ENCODE results near the gene USPL1. TPM values are rescaled to one million over a fixed set of nuclear protein-coding genes. Genes with fewer than 3 reads are reported as not detected.
"Not testable (repeated sequence)": the region's sequence is repeated elsewhere in the genome, so short reads cannot be mapped to it uniquely, and the experiment has no call there.

Gene USPL1
- total and polyA plus RNA-seq, 4 experiments from 2014 or later: 13.5 to 31.8 (median 22.7) TPM

GRCh38 chr13:30638301-30638700 lies 20.6 kb downstream of the USPL1 start:
- peaks cover 0 to 2% (median 0%) of the 10 kb centered on the region in 8 donors for H3K9me3 Mint-ChIP-seq
- POLR2A ChIA-PET (ENCODE audit: partially characterized antibody): no interaction called here
- Histone ChIP-seq H3K4me1 (ENCODE audit: insufficient read depth, low read length) (peaks cover 41% of the 10 kb centered on the region), H3K27ac (ENCODE audit: low read depth, low read length) (no peak overlapping the region), H3K4me3 (ENCODE audit: low read length in 2 of 2) (no peak overlapping the region), H3K36me3 (ENCODE audit: insufficient read depth, low read length) (peaks cover 28% of the 10 kb centered on the region), H3K27me3 (ENCODE audit: insufficient read depth, low read length) (no peaks in the 10 kb centered on the region), H3K9me3 (ENCODE audit: control insufficient read depth in 1 of 2, low read length in 2 of 2) (no peaks in the 10 kb centered on the region)
- no peak for DNase-seq
- no peak overlapping the region for H3K4me3 Mint-ChIP-seq
- intact Hi-C loops (cut with micrococcal nuclease): no loop called here
- peak overlapping the region in 4 of 7 donors; percentile 0 to 55 (median 6) for H3K27ac Mint-ChIP-seq
- peaks cover 32 to 61% (median 44%) of the 10 kb centered on the region in 4 donors for H3K4me1 Mint-ChIP-seq
- peaks cover 52 to 75% of the 10 kb centered on the region in 2 donors for H3K36me3 Mint-ChIP-seq
- CTCF ChIA-PET (ENCODE audit: partially characterized antibody): no interaction called here
- no peaks in the 10 kb centered on the region for H3K27me3 Mint-ChIP-seq

GRCh38 chr13:30639671-30640070 lies 22.0 kb downstream of the USPL1 start:
- H3K4me1 ChIP-seq (ENCODE audit: insufficient read depth, low read length): peaks cover 28% of the 10 kb centered on the region
- intact Hi-C loops (cut with micrococcal nuclease): no loop called here
- no peaks in the 10 kb centered on the region for H3K9me3 Mint-ChIP-seq
- no peak overlapping the region for H3K4me3 ChIP-seq (ENCODE audit: low read length in 2 of 2)
- peak overlapping the region in 2 of 7 donors; percentile 4 to 25 for H3K27ac Mint-ChIP-seq
- no peak overlapping the region for H3K27ac ChIP-seq (ENCODE audit: low read depth, low read length)
- H3K27me3 Mint-ChIP-seq: no peaks in the 10 kb centered on the region
- H3K9me3 ChIP-seq (ENCODE audit: control insufficient read depth in 1 of 2, low read length in 2 of 2): no peaks in the 10 kb centered on the region
- POLR2A ChIA-PET (ENCODE audit: partially characterized antibody): interaction anchor here (1.4 kb wide), 1 partner anchor 22 kb away, joined by 5 read pairs; the partner anchor contains the start of gene USPL1
- H3K27me3 ChIP-seq (ENCODE audit: insufficient read depth, low read length): no peaks in the 10 kb centered on the region
- H3K4me3 Mint-ChIP-seq: no peak overlapping the region
- peaks cover 26 to 51% (median 37%) of the 10 kb centered on the region in 4 donors for H3K4me1 Mint-ChIP-seq
- H3K36me3 ChIP-seq (ENCODE audit: insufficient read depth, low read length): peaks cover 28% of the 10 kb centered on the region
- CTCF ChIA-PET (ENCODE audit: partially characterized antibody): no interaction called here
- peaks cover 39 to 71% of the 10 kb centered on the region in 2 donors for H3K36me3 Mint-ChIP-seq
- no peak for DNase-seq

GRCh38 chr13:30641173-30641572 lies 23.5 kb downstream of the USPL1 start:
- H3K4me3 Mint-ChIP-seq; H3K9me3 ChIP-seq (ENCODE audit: control insufficient read depth in 1 of 2, low read length in 2 of 2); H3K27me3 ChIP-seq (ENCODE audit: insufficient read depth, low read length); H3K27ac ChIP-seq (ENCODE audit: low read depth, low read length); DNase-seq; H3K9me3 Mint-ChIP-seq; CTCF ChIA-PET (ENCODE audit: partially characterized antibody); intact Hi-C loops (cut with micrococcal nuclease); H3K27me3 Mint-ChIP-seq; H3K4me3 ChIP-seq (ENCODE audit: low read length in 2 of 2): not testable (repeated sequence)
- Histone ChIP-seq H3K4me1 (ENCODE audit: insufficient read depth, low read length) (peaks cover 14% of the 10 kb centered on the region), H3K36me3 (ENCODE audit: insufficient read depth, low read length) (peaks cover 41% of the 10 kb centered on the region)
- H3K36me3 Mint-ChIP-seq: peaks cover 41 to 71% of the 10 kb centered on the region in 2 donors
- POLR2A ChIA-PET (ENCODE audit: partially characterized antibody): interaction anchor here (0.7 kb wide), 1 partner anchor 37 kb away, joined by 3 read pairs; no protein-coding TSS in a partner anchor
- peaks cover 18 to 36% (median 25%) of the 10 kb centered on the region in 4 donors for H3K4me1 Mint-ChIP-seq
- peak overlapping the region in 4 of 7 donors; percentile 11 to 61 (median 30) for H3K27ac Mint-ChIP-seq

GRCh38 chr13:30645629-30646028 lies 27.9 kb downstream of the USPL1 start:
- Mint-ChIP-seq H3K4me1 (peaks cover 7 to 35% (median 21%) of the 10 kb centered on the region in 4 donors), H3K9me3 (no peaks in the 10 kb centered on the region), H3K36me3 (peaks cover 60 to 83% of the 10 kb centered on the region in 2 donors), H3K27me3 (no peaks in the 10 kb centered on the region), H3K27ac (peak overlapping the region in 1 of 7 donors; percentile 68), H3K4me3 (no peak overlapping the region)
- intact Hi-C loops (cut with micrococcal nuclease): no loop called here
- H3K27ac ChIP-seq (ENCODE audit: low read depth, low read length): no peak overlapping the region
- H3K36me3 ChIP-seq (ENCODE audit: insufficient read depth, low read length): peaks cover 69% of the 10 kb centered on the region
- H3K4me3 ChIP-seq (ENCODE audit: low read length in 2 of 2): no peak overlapping the region
- H3K4me1 ChIP-seq (ENCODE audit: insufficient read depth, low read length): no peaks in the 10 kb centered on the region
- CTCF ChIA-PET (ENCODE audit: partially characterized antibody): interaction anchor here (0.8 to 1.0 kb wide), 2 partner anchors 151 to 219 kb away, joined by 3 read pairs; no protein-coding TSS in a partner anchor
- POLR2A ChIA-PET (ENCODE audit: partially characterized antibody): interaction anchor here (1.3 kb wide), 1 partner anchor 28 kb away, joined by 6 read pairs; the partner anchor contains the start of gene USPL1
- no peaks in the 10 kb centered on the region for H3K27me3 ChIP-seq (ENCODE audit: insufficient read depth, low read length)
- DNase-seq: no peak
- no peaks in the 10 kb centered on the region for H3K9me3 ChIP-seq (ENCODE audit: control insufficient read depth in 1 of 2, low read length in 2 of 2)

- H3K36me3 Mint-ChIP-seq: peaks cover 52 to 80% of the 10 kb centered on the region in 2 donors
- intact Hi-C loops (cut with micrococcal nuclease): no loop called here
- Histone ChIP-seq H3K36me3 (ENCODE audit: insufficient read depth, low read length) (peaks cover 59% of the 10 kb centered on the region), H3K4me1 (ENCODE audit: insufficient read depth, low read length) (peaks cover 3% of the 10 kb centered on the region), H3K9me3 (ENCODE audit: control insufficient read depth in 1 of 2, low read length in 2 of 2) (no peaks in the 10 kb centered on the region), H3K27ac (ENCODE audit: low read depth, low read length) (no peak overlapping the region), H3K4me3 (ENCODE audit: low read length in 2 of 2) (no peak overlapping the region), H3K27me3 (ENCODE audit: insufficient read depth, low read length) (no peaks in the 10 kb centered on the region)
- ChIA-PET POLR2A (ENCODE audit: partially characterized antibody) (no interaction called here), CTCF (ENCODE audit: partially characterized antibody) (no interaction called here)
- no peak overlapping the region for H3K4me3 Mint-ChIP-seq
- H3K4me1 Mint-ChIP-seq: peaks cover 14 to 41% (median 23%) of the 10 kb centered on the region in 4 donors
- DNase-seq: no peak
- H3K27ac Mint-ChIP-seq: peak overlapping the region in 4 of 7 donors; percentile 0 to 87 (median 48)
- no peaks in the 10 kb centered on the region for H3K9me3 Mint-ChIP-seq
- no peaks in the 10 kb centered on the region for H3K27me3 Mint-ChIP-seq
Observed at GRCh38 chr13:30647420-30647819, 29.7 kb downstream of the USPL1 start.

GRCh38 chr13:30647824-30648521 lies 30.3 kb downstream of the USPL1 start:
- no peak overlapping the region for H3K4me3 ChIP-seq (ENCODE audit: low read length in 2 of 2)
- H3K27me3 ChIP-seq (ENCODE audit: insufficient read depth, low read length): no peaks in the 10 kb centered on the region
- H3K36me3 ChIP-seq (ENCODE audit: insufficient read depth, low read length): peaks cover 53% of the 10 kb centered on the region
- Mint-ChIP-seq H3K4me3 (no peak overlapping the region), H3K4me1 (peaks cover 18 to 45% (median 27%) of the 10 kb centered on the region in 4 donors), H3K27me3 (no peaks in the 10 kb centered on the region), H3K36me3 (peaks cover 48 to 80% of the 10 kb centered on the region in 2 donors), H3K27ac (peak overlapping the region in 2 of 7 donors; percentile 2 to 56), H3K9me3 (no peaks in the 10 kb centered on the region)
- POLR2A ChIA-PET (ENCODE audit: partially characterized antibody): no interaction called here
- H3K4me1 ChIP-seq (ENCODE audit: insufficient read depth, low read length): peaks cover 8% of the 10 kb centered on the region
- CTCF ChIA-PET (ENCODE audit: partially characterized antibody): no interaction called here
- H3K27ac ChIP-seq (ENCODE audit: low read depth, low read length): no peak overlapping the region
- no peaks in the 10 kb centered on the region for H3K9me3 ChIP-seq (ENCODE audit: control insufficient read depth in 1 of 2, low read length in 2 of 2)
- intact Hi-C loops (cut with micrococcal nuclease): no loop called here
- no peak for DNase-seq

- peaks cover 22 to 47% (median 32%) of the 10 kb centered on the region in 4 donors for H3K4me1 Mint-ChIP-seq
Observed at GRCh38 chr13:30648522-30649012, 30.8 kb downstream of the USPL1 start.

More at GRCh38 chr13:30648522-30649012, 30.8 kb downstream of the USPL1 start:
- Histone ChIP-seq H3K36me3 (ENCODE audit: insufficient read depth, low read length) (peaks cover 50% of the 10 kb centered on the region), H3K9me3 (ENCODE audit: control insufficient read depth in 1 of 2, low read length in 2 of 2) (no peaks in the 10 kb centered on the region), H3K4me3 (ENCODE audit: low read length in 2 of 2) (no peak overlapping the region), H3K27me3 (ENCODE audit: insufficient read depth, low read length) (no peaks in the 10 kb centered on the region), H3K4me1 (ENCODE audit: insufficient read depth, low read length) (peaks cover 14% of the 10 kb centered on the region), H3K27ac (ENCODE audit: low read depth, low read length) (no peak overlapping the region)
- peak overlapping the region in 5 of 7 donors; percentile 2 to 56 (median 19) for H3K27ac Mint-ChIP-seq
- CTCF ChIA-PET (ENCODE audit: partially characterized antibody): no interaction called here
- no peaks in the 10 kb centered on the region for H3K27me3 Mint-ChIP-seq
- peaks cover 48 to 81% of the 10 kb centered on the region in 2 donors for H3K36me3 Mint-ChIP-seq
- POLR2A ChIA-PET (ENCODE audit: partially characterized antibody): no interaction called here
- H3K9me3 Mint-ChIP-seq: no peaks in the 10 kb centered on the region
- no peak overlapping the region for H3K4me3 Mint-ChIP-seq
- intact Hi-C loops (cut with micrococcal nuclease): no loop called here
- DNase-seq: no peak
